Suprapubic skin (tissue), 3 donors: ENCODE data around the gene LRRC8D.

Source experiments
- CTCF ChIP-seq, 2 donors: fragments of 200-600 bp in 1 of 2; fragments of 450-650 bp in 1 of 2; sonication (generic) in 1 of 2; IDR thresholded peaks; one replicate each; pipeline ENCODE4 v1.5.1; 2016 to 2019; ENCODE audit warnings: antibody characterized with exemption in 2 of 2, mild to moderate bottlenecking in 1 of 2, moderate library complexity in 1 of 2
- EP300 ChIP-seq: sonication (generic); formaldehyde crosslinking; IDR thresholded peaks from one replicate; pipeline ENCODE4 v1.6.1; 2017; ENCODE audit warnings: antibody characterized with exemption
- POLR2A ChIP-seq, 2 donors: fragments of 450-650 bp; IDR thresholded peaks; one replicate each; pipeline ENCODE4 v1.6.1; 2017; ENCODE audit warnings: antibody characterized with exemption in 2 of 2, mild to moderate bottlenecking in 2 of 2, moderate library complexity in 2 of 2

- TF ChIP-seq POLR2A (IDR thresholded peaks at IDR 0.05) (no peak), CTCF (IDR thresholded peaks at IDR 0.05) (no peak), EP300 (no peak)
Observed at GRCh38 chr1:89942825-89943658, 122.2 kb downstream of the LRRC8D start.
